Measurements from ENCODE around the gene HNF4A.

The HNF4A gene

GRCh38 chr20:44362466-44362940 lies 7.0 kb downstream of the HNF4A start:
- Histone ChIP-seq H3K36me3 (ENCODE audit: insufficient read depth, low read length) (no peaks in the 10 kb centered on the region), H3K4me3 (ENCODE audit: low read depth, low read length) (no peak overlapping the region), H3K4me1 (ENCODE audit: control insufficient read depth, insufficient read depth, low read length, unreplicated experiment) (no peaks in the 10 kb centered on the region), H3K79me2 (ENCODE audit: control insufficient read depth, insufficient read depth, low read length, unreplicated experiment) (no peaks in the 10 kb centered on the region), H2AFZ (ENCODE audit: low read length, unreplicated experiment) (no peak overlapping the region), H3K27me3 (ENCODE audit: insufficient read depth, low read length) (peaks cover 27% of the 10 kb centered on the region), H3K27ac (ENCODE audit: low read depth, low read length) (no peak overlapping the region)

- Histone ChIP-seq H2AFZ (ENCODE audit: low read length, unreplicated experiment) (no peak overlapping the region), H3K4me3 (ENCODE audit: low read depth, low read length) (no peak overlapping the region), H3K79me2 (ENCODE audit: control insufficient read depth, insufficient read depth, low read length, unreplicated experiment) (no peaks in the 10 kb centered on the region), H3K36me3 (ENCODE audit: insufficient read depth, low read length) (no peaks in the 10 kb centered on the region), H3K27ac (ENCODE audit: low read depth, low read length) (no peak overlapping the region), H3K4me1 (ENCODE audit: control insufficient read depth, insufficient read depth, low read length, unreplicated experiment) (no peaks in the 10 kb centered on the region), H3K27me3 (ENCODE audit: insufficient read depth, low read length) (peaks cover 16% of the 10 kb centered on the region)
These were observed 8.6 kb downstream of the HNF4A start for GRCh38 chr20:44364068-44364467.

- Histone ChIP-seq H3K79me2 (ENCODE audit: control insufficient read depth, insufficient read depth, low read length, unreplicated experiment) (no peaks in the 10 kb centered on the region), H2AFZ (ENCODE audit: low read length, unreplicated experiment) (no peak overlapping the region), H3K27me3 (ENCODE audit: insufficient read depth, low read length) (peaks cover 9% of the 10 kb centered on the region), H3K27ac (ENCODE audit: low read depth, low read length) (no peak overlapping the region), H3K36me3 (ENCODE audit: insufficient read depth, low read length) (no peaks in the 10 kb centered on the region), H3K4me1 (ENCODE audit: control insufficient read depth, insufficient read depth, low read length, unreplicated experiment) (no peaks in the 10 kb centered on the region), H3K4me3 (ENCODE audit: low read depth, low read length) (no peak overlapping the region)
These were observed 9.3 kb downstream of the HNF4A start for GRCh38 chr20:44364780-44365179.

GRCh38 chr20:44367746-44368145 lies 12.2 kb downstream of the HNF4A start:
- Histone ChIP-seq H3K4me1 (ENCODE audit: control insufficient read depth, insufficient read depth, low read length, unreplicated experiment) (no peaks in the 10 kb centered on the region), H2AFZ (ENCODE audit: low read length, unreplicated experiment) (no peak overlapping the region), H3K79me2 (ENCODE audit: control insufficient read depth, insufficient read depth, low read length, unreplicated experiment) (no peaks in the 10 kb centered on the region), H3K27ac (ENCODE audit: low read depth, low read length) (no peak overlapping the region), H3K27me3 (ENCODE audit: insufficient read depth, low read length) (peaks cover 6% of the 10 kb centered on the region; the same call in 1 of the 2 replicates), H3K4me3 (ENCODE audit: low read depth, low read length) (no peak overlapping the region), H3K36me3 (ENCODE audit: insufficient read depth, low read length) (no peaks in the 10 kb centered on the region)

- Histone ChIP-seq H3K79me2 (ENCODE audit: control insufficient read depth, insufficient read depth, low read length, unreplicated experiment) (no peaks in the 10 kb centered on the region), H3K36me3 (ENCODE audit: insufficient read depth, low read length) (no peaks in the 10 kb centered on the region), H2AFZ (ENCODE audit: low read length, unreplicated experiment) (no peak overlapping the region), H3K27ac (ENCODE audit: low read depth, low read length) (no peak overlapping the region), H3K4me3 (ENCODE audit: low read depth, low read length) (no peak overlapping the region), H3K4me1 (ENCODE audit: control insufficient read depth, insufficient read depth, low read length, unreplicated experiment) (no peaks in the 10 kb centered on the region), H3K27me3 (ENCODE audit: insufficient read depth, low read length) (peaks cover 19% of the 10 kb centered on the region)
These were observed 15.2 kb downstream of the HNF4A start for GRCh38 chr20:44370639-44371218.

- Histone ChIP-seq H3K4me1 (ENCODE audit: control insufficient read depth, insufficient read depth, low read length, unreplicated experiment) (no peaks in the 10 kb centered on the region), H3K4me3 (ENCODE audit: low read depth, low read length) (no peak overlapping the region), H3K27ac (ENCODE audit: low read depth, low read length) (no peak overlapping the region), H3K36me3 (ENCODE audit: insufficient read depth, low read length) (no peaks in the 10 kb centered on the region), H2AFZ (ENCODE audit: low read length, unreplicated experiment) (no peak overlapping the region), H3K27me3 (ENCODE audit: insufficient read depth, low read length) (peaks cover 13% of the 10 kb centered on the region; the same call in 1 of the 2 replicates), H3K79me2 (ENCODE audit: control insufficient read depth, insufficient read depth, low read length, unreplicated experiment) (no peaks in the 10 kb centered on the region)
These were observed 27.1 kb downstream of the HNF4A start for GRCh38 chr20:44382641-44383040.

GRCh38 chr20:44384423-44385027 lies 29.0 kb downstream of the HNF4A start:
- Histone ChIP-seq H3K27ac (ENCODE audit: low read depth, low read length) (no peak overlapping the region), H3K4me1 (ENCODE audit: control insufficient read depth, insufficient read depth, low read length, unreplicated experiment) (no peaks in the 10 kb centered on the region), H2AFZ (ENCODE audit: low read length, unreplicated experiment) (no peak overlapping the region), H3K79me2 (ENCODE audit: control insufficient read depth, insufficient read depth, low read length, unreplicated experiment) (no peaks in the 10 kb centered on the region), H3K36me3 (ENCODE audit: insufficient read depth, low read length) (no peaks in the 10 kb centered on the region), H3K27me3 (ENCODE audit: insufficient read depth, low read length) (peaks cover 13% of the 10 kb centered on the region; the same call in 1 of the 2 replicates), H3K4me3 (ENCODE audit: low read depth, low read length) (no peak overlapping the region)

- no peaks in the 10 kb centered on the region for H3K79me2 ChIP-seq (ENCODE audit: control insufficient read depth, insufficient read depth, low read length, unreplicated experiment)
- peak overlapping the region; percentile 62 for H2AFZ ChIP-seq (ENCODE audit: low read length, unreplicated experiment)
- H3K27ac ChIP-seq (ENCODE audit: low read depth, low read length) = no peak overlapping the region
- H3K4me1 ChIP-seq (ENCODE audit: control insufficient read depth, insufficient read depth, low read length, unreplicated experiment) = no peaks in the 10 kb centered on the region
- H3K36me3 ChIP-seq (ENCODE audit: insufficient read depth, low read length) = no peaks in the 10 kb centered on the region
- H3K4me3 ChIP-seq (ENCODE audit: low read depth, low read length) = peak overlapping the region; percentile 43; the same call in 1 of the 2 replicates
- H3K27me3 ChIP-seq (ENCODE audit: insufficient read depth, low read length) = no peaks in the 10 kb centered on the region
These were observed 33.0 kb downstream of the HNF4A start for GRCh38 chr20:44388466-44389023.

- Histone ChIP-seq H3K27ac (ENCODE audit: low read depth, low read length) (no peak overlapping the region), H3K4me3 (ENCODE audit: low read depth, low read length) (no peak overlapping the region), H3K27me3 (ENCODE audit: insufficient read depth, low read length) (no peaks in the 10 kb centered on the region), H2AFZ (ENCODE audit: low read length, unreplicated experiment) (no peak overlapping the region), H3K4me1 (ENCODE audit: control insufficient read depth, insufficient read depth, low read length, unreplicated experiment) (no peaks in the 10 kb centered on the region), H3K79me2 (ENCODE audit: control insufficient read depth, insufficient read depth, low read length, unreplicated experiment) (no peaks in the 10 kb centered on the region), H3K36me3 (ENCODE audit: insufficient read depth, low read length) (no peaks in the 10 kb centered on the region)
These were observed 34.4 kb downstream of the HNF4A start for GRCh38 chr20:44389871-44390270.

- H3K4me3 ChIP-seq (ENCODE audit: low read depth, low read length) = no peak overlapping the region
- H3K79me2 ChIP-seq (ENCODE audit: control insufficient read depth, insufficient read depth, low read length, unreplicated experiment) = no peaks in the 10 kb centered on the region
- no peaks in the 10 kb centered on the region for H3K4me1 ChIP-seq (ENCODE audit: control insufficient read depth, insufficient read depth, low read length, unreplicated experiment)
- no peak overlapping the region for H2AFZ ChIP-seq (ENCODE audit: low read length, unreplicated experiment)
- H3K27me3 ChIP-seq (ENCODE audit: insufficient read depth, low read length) = no peaks in the 10 kb centered on the region
- H3K27ac ChIP-seq (ENCODE audit: low read depth, low read length) = no peak overlapping the region
- no peaks in the 10 kb centered on the region for H3K36me3 ChIP-seq (ENCODE audit: insufficient read depth, low read length)
These were observed 34.8 kb downstream of the HNF4A start for GRCh38 chr20:44390280-44390679.
